Keratinocyte (primary cell): ENCODE measurements around the gene MYL4.

Experiments
- EZH2 ChIP-seq: IDR thresholded peaks from one replicate; pipeline ENCODE4 v1.6.1; 2012; ENCODE audit warnings: inconsistent platforms, mild to moderate bottlenecking, low read length, moderate library complexity
- TF ChIP-seq, protein P1 (sequence below), 3 experiments: IDR thresholded peaks in 1 of 3; conservative IDR thresholded peaks in 1 of 3; optimal IDR thresholded peaks in 1 of 3; 2 replicates in 2 of 3; 3 replicates in 1 of 3; pipeline versions ENCODE3 to v1.5.1; 2011; ENCODE audit warnings: low read length in 3 of 3, mild to moderate bottlenecking in 3 of 3, moderate library complexity in 2 of 3, control low read depth in 1 of 3, inconsistent platforms in 1 of 3; ENCODE audit not compliant: insufficient read depth in 2 of 3; ENCODE audit errors: extremely low read depth in 1 of 3

DNA sequence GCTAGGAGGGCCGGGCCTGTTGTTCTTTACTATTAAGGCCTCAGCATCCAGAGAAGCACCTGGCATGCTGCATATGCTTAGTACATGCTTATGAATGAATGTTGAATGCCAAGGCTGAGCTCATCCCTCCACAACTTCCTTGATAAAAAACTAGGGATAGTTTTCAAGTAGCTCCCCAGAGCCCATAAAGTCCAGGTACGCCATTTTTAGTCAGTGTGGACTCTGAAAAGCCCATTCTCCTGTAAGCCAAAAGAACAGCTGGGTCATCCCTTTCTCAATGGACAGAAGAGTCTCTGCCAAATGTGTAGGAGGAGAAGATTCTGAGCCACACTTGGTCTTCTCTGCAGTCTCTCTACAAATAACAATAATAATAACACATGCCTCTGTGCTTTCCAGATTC, 35.5 kb downstream of the MYL4 start:
- TF ChIP-seq, protein P1, sequence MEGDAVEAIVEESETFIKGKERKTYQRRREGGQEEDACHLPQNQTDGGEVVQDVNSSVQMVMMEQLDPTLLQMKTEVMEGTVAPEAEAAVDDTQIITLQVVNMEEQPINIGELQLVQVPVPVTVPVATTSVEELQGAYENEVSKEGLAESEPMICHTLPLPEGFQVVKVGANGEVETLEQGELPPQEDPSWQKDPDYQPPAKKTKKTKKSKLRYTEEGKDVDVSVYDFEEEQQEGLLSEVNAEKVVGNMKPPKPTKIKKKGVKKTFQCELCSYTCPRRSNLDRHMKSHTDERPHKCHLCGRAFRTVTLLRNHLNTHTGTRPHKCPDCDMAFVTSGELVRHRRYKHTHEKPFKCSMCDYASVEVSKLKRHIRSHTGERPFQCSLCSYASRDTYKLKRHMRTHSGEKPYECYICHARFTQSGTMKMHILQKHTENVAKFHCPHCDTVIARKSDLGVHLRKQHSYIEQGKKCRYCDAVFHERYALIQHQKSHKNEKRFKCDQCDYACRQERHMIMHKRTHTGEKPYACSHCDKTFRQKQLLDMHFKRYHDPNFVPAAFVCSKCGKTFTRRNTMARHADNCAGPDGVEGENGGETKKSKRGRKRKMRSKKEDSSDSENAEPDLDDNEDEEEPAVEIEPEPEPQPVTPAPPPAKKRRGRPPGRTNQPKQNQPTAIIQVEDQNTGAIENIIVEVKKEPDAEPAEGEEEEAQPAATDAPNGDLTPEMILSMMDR (optimal IDR thresholded peaks at IDR 0.05 in 1 of 3, IDR thresholded peaks at IDR 0.05 in 1 of 3, conservative IDR thresholded peaks at IDR 0.05 in 1 of 3; ENCODE audit: extremely low read depth in 1 of 3, insufficient read depth in 2 of 3, low read length in 3 of 3), result no peak
- no peak for TF ChIP-seq EZH2
